Measurements from ENCODE around the gene BATF.

Gene BATF

DNA sequence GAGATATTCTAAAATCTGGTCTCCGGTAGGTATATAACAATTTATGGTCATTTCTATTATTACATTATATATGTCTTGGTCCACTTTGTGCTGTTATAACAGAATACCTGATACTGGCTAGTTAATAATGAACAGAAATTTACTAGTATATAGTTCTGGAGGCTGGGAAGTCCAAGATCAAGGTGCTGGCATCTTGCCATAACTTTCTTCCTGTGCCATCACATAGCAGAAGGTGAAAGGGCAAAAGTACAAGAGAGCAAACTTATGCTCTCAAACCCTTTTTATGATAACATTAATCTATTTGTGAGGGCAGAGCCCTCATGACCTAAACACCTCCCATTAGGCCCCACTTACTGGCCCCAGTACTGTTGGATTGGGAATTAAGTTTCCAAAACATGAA lies 17.9 kb upstream of the BATF start:
- Histone ChIP-seq H2BK120ac (ENCODE audit: low read depth, low read length) (no peak overlapping the region), H4K8ac (ENCODE audit: low read depth, low read length) (no peak overlapping the region), H2BK5ac (ENCODE audit: low read length) (no peak overlapping the region), H3K23ac (ENCODE audit: low read length) (no peak overlapping the region), H3K36me3 (ENCODE audit: control insufficient read depth, insufficient read depth, low read length) (no peaks in the 10 kb centered on the region), H3K27me3 (ENCODE audit: insufficient read depth, low read length, poor library complexity) (no peaks in the 10 kb centered on the region), H3K4me3 (ENCODE audit: low read length) (no peak overlapping the region), H3K4me2 (ENCODE audit: low read length) (no peak overlapping the region), H3K18ac (ENCODE audit: low read length) (no peak overlapping the region), H4K5ac (ENCODE audit: low read length) (no peak overlapping the region), H2AK5ac (ENCODE audit: low read length) (no peak overlapping the region), H2BK15ac (replicated peaks; ENCODE audit: low read depth) (no peak overlapping the region), H3K9ac (ENCODE audit: low read length) (no peak overlapping the region), H3K79me1 (ENCODE audit: low read length) (no peaks in the 10 kb centered on the region), H3K4me1 (ENCODE audit: control insufficient read depth, low read depth, low read length) (no peaks in the 10 kb centered on the region), H3K79me2 (ENCODE audit: control insufficient read depth, insufficient read depth, low read length) (no peaks in the 10 kb centered on the region), H3K4ac (ENCODE audit: low read depth, low read length) (no peak overlapping the region), H3K27ac (ENCODE audit: low read depth, low read length) (no peak overlapping the region), H3K56ac (ENCODE audit: low read length) (no peak overlapping the region)
- no peak for DNase-seq
- WGBS (ENCODE audit: extremely low coverage, insufficient coverage, low lambda C conversion rate), result no CpG with 5 or more reads among the region's 1 CpG

DNA sequence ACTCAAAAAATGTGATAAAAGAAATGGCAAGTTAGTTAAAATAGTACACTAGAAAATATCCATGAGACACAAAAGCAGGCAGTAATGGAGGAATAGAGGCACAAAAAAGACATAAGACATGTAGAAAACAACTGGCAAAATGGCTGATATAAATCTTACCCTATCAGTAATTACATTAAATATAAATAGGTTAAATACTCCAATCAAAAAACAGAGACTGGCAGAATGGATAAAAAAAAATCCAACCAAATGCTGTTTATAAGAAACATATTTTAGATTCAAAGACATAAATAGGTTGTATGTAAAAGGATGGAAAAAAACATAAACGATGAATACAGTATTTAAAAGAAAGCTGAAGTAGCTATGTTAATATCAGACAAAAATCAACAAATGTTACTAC lies 15.3 kb upstream of the BATF start:
- no peak overlapping the region for H3K4ac ChIP-seq (ENCODE audit: low read depth, low read length)
- no peaks in the 10 kb centered on the region for H3K79me1 ChIP-seq (ENCODE audit: low read length)
- no peak overlapping the region for H3K9ac ChIP-seq (ENCODE audit: low read length)
- H2AK5ac ChIP-seq (ENCODE audit: low read length), result no peak overlapping the region
- H2BK15ac ChIP-seq (replicated peaks; ENCODE audit: low read depth), result no peak overlapping the region
- no peak overlapping the region for H4K8ac ChIP-seq (ENCODE audit: low read depth, low read length)
- no peak overlapping the region for H2BK120ac ChIP-seq (ENCODE audit: low read depth, low read length)
- H3K4me1 ChIP-seq (ENCODE audit: control insufficient read depth, low read depth, low read length), result no peaks in the 10 kb centered on the region
- no peak overlapping the region for H3K27ac ChIP-seq (ENCODE audit: low read depth, low read length)
- no peak overlapping the region for H3K18ac ChIP-seq (ENCODE audit: low read length)
- H3K23ac ChIP-seq (ENCODE audit: low read length), result no peak overlapping the region
- WGBS (ENCODE audit: extremely low coverage, insufficient coverage, low lambda C conversion rate), result no CpG with 5 or more reads among the region's 1 CpG
- no peak overlapping the region for H4K5ac ChIP-seq (ENCODE audit: low read length)
- H3K36me3 ChIP-seq (ENCODE audit: control insufficient read depth, insufficient read depth, low read length), result no peaks in the 10 kb centered on the region
- no peak overlapping the region for H3K4me2 ChIP-seq (ENCODE audit: low read length)
- H3K4me3 ChIP-seq (ENCODE audit: low read length), result no peak overlapping the region
- H3K79me2 ChIP-seq (ENCODE audit: control insufficient read depth, insufficient read depth, low read length), result no peaks in the 10 kb centered on the region
- H2BK5ac ChIP-seq (ENCODE audit: low read length), result no peak overlapping the region
- H3K56ac ChIP-seq (ENCODE audit: low read length), result no peak overlapping the region
- H3K27me3 ChIP-seq (ENCODE audit: insufficient read depth, low read length, poor library complexity), result no peaks in the 10 kb centered on the region
- DNase-seq, result no peak

DNA sequence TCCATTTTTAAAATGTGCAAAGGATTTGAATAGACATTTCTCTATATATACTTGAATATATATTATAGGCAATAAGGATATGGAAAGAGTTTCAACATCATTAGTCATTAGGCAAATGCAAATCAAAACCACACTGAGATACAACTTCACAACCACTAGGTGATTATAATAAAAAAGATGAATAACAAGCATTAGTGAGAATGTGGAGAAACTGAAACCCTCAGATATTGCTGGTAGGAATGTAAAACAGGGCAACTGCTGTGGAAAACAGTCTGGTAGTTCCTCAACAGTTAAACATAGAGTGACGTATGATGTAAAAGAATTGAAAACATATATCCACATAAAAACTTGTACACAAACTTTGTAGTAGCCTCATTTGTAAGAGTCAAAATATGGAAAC lies 11.7 kb upstream of the BATF start:
- Histone ChIP-seq H3K36me3 (ENCODE audit: control insufficient read depth, insufficient read depth, low read length) (no peaks in the 10 kb centered on the region), H3K4me2 (ENCODE audit: low read length) (no peak overlapping the region), H3K23ac (ENCODE audit: low read length) (no peak overlapping the region), H3K4me1 (ENCODE audit: control insufficient read depth, low read depth, low read length) (no peaks in the 10 kb centered on the region), H3K27ac (ENCODE audit: low read depth, low read length) (no peak overlapping the region), H2BK15ac (replicated peaks; ENCODE audit: low read depth) (no peak overlapping the region), H2BK120ac (ENCODE audit: low read depth, low read length) (no peak overlapping the region), H4K8ac (ENCODE audit: low read depth, low read length) (no peak overlapping the region), H3K27me3 (ENCODE audit: insufficient read depth, low read length, poor library complexity) (no peaks in the 10 kb centered on the region), H3K4ac (ENCODE audit: low read depth, low read length) (no peak overlapping the region), H3K4me3 (ENCODE audit: low read length) (no peak overlapping the region), H2AK5ac (ENCODE audit: low read length) (no peak overlapping the region), H3K79me1 (ENCODE audit: low read length) (no peaks in the 10 kb centered on the region), H3K56ac (ENCODE audit: low read length) (no peak overlapping the region), H4K5ac (ENCODE audit: low read length) (no peak overlapping the region), H3K18ac (ENCODE audit: low read length) (no peak overlapping the region), H3K9ac (ENCODE audit: low read length) (no peak overlapping the region), H3K79me2 (ENCODE audit: control insufficient read depth, insufficient read depth, low read length) (no peaks in the 10 kb centered on the region), H2BK5ac (ENCODE audit: low read length) (no peak overlapping the region)
- DNase-seq, result no peak
- WGBS (ENCODE audit: extremely low coverage, insufficient coverage, low lambda C conversion rate), result no CpG with 5 or more reads among the region's 1 CpG

DNA sequence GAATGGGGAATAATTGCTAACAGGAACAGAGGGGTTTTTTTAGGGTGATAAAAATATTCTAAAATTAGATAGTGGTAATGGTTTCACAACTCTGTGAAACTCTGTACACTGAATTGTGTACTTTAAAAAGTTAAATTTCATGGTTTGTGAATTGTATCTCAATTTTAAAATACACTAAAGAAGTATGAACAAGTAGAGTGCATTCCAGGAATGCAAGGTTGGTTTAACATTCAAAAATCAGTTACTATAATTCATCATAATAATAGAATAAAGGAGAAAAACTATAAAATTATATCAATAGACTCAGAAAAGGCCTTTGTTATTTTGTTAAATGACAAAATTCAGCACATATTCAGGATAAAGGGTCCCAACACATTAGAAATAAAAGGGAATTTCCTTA lies 11.1 kb upstream of the BATF start:
- Histone ChIP-seq H3K4me3 (ENCODE audit: low read length) (no peak overlapping the region), H3K27me3 (ENCODE audit: insufficient read depth, low read length, poor library complexity) (no peaks in the 10 kb centered on the region), H2BK5ac (ENCODE audit: low read length) (no peak overlapping the region), H3K9ac (ENCODE audit: low read length) (no peak overlapping the region), H3K4ac (ENCODE audit: low read depth, low read length) (no peak overlapping the region), H3K79me2 (ENCODE audit: control insufficient read depth, insufficient read depth, low read length) (no peaks in the 10 kb centered on the region), H4K5ac (ENCODE audit: low read length) (no peak overlapping the region), H3K18ac (ENCODE audit: low read length) (no peak overlapping the region), H3K79me1 (ENCODE audit: low read length) (no peaks in the 10 kb centered on the region), H3K27ac (ENCODE audit: low read depth, low read length) (no peak overlapping the region), H2BK120ac (ENCODE audit: low read depth, low read length) (no peak overlapping the region), H3K56ac (ENCODE audit: low read length) (no peak overlapping the region), H3K4me2 (ENCODE audit: low read length) (no peak overlapping the region), H3K4me1 (ENCODE audit: control insufficient read depth, low read depth, low read length) (no peaks in the 10 kb centered on the region), H2AK5ac (ENCODE audit: low read length) (no peak overlapping the region), H4K8ac (ENCODE audit: low read depth, low read length) (no peak overlapping the region), H3K23ac (ENCODE audit: low read length) (no peak overlapping the region), H2BK15ac (replicated peaks; ENCODE audit: low read depth) (no peak overlapping the region), H3K36me3 (ENCODE audit: control insufficient read depth, insufficient read depth, low read length) (no peaks in the 10 kb centered on the region)
- DNase-seq, result no peak

DNA sequence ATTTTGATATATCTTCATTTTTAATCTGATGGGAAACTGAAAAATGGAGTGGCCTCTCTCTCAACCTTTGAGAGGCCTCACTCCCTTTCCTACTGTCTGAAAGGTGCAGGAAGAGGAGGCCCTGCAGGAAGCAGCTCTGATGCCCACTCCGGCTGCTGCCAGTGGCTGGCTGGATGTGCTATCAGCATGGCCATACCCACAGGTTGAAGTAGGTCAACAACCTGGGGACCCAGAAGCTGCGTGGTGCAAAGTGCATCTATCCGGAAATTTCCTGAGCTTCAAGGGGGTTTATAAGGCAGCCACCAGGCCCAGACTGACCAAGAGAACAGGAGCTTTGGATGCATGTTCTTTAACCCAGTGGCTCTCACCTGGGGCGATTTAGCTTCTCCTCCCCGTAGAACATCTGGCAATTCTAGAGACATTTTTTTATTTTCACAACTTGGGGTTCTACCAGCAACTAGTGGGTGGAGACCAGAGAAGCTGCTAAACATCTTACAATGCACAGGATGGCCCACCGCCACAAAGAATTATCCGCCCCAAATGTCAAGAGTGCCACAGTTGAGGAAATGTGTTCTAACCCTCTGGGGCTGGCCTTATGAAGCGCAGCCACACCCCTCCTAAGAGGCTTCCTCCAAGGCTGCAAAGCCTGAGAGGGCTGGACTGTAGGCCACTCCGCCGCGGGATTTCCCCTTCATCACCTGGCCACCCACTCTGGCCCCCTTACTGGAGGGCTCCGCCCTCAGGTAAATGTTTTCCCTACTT lies 8.2 kb upstream of the BATF start:
- Histone ChIP-seq H4K8ac (ENCODE audit: low read depth, low read length) (no peak overlapping the region), H3K27ac (ENCODE audit: low read depth, low read length) (no peak overlapping the region), H3K79me1 (ENCODE audit: low read length) (no peaks in the 10 kb centered on the region), H2AK5ac (ENCODE audit: low read length) (no peak overlapping the region), H2BK5ac (ENCODE audit: low read length) (no peak overlapping the region), H3K4ac (ENCODE audit: low read depth, low read length) (no peak overlapping the region), H2BK15ac (replicated peaks; ENCODE audit: low read depth) (no peak overlapping the region), H4K5ac (ENCODE audit: low read length) (no peak overlapping the region), H3K9ac (ENCODE audit: low read length) (no peak overlapping the region), H3K18ac (ENCODE audit: low read length) (no peak overlapping the region), H3K36me3 (ENCODE audit: control insufficient read depth, insufficient read depth, low read length) (no peaks in the 10 kb centered on the region), H3K56ac (ENCODE audit: low read length) (no peak overlapping the region), H3K4me2 (ENCODE audit: low read length) (no peak overlapping the region), H3K23ac (ENCODE audit: low read length) (no peak overlapping the region), H2BK120ac (ENCODE audit: low read depth, low read length) (no peak overlapping the region), H3K4me1 (ENCODE audit: control insufficient read depth, low read depth, low read length) (no peaks in the 10 kb centered on the region), H3K27me3 (ENCODE audit: insufficient read depth, low read length, poor library complexity) (no peaks in the 10 kb centered on the region), H3K4me3 (ENCODE audit: low read length) (no peak overlapping the region), H3K79me2 (ENCODE audit: control insufficient read depth, insufficient read depth, low read length) (no peaks in the 10 kb centered on the region)
- DNase-seq, result no peak
- no CpG with 5 or more reads among the region's 12 CpGs for WGBS (ENCODE audit: extremely low coverage, insufficient coverage, low lambda C conversion rate)
